Cortex of kidney (tissue), 1 donor: Measurements from ENCODE around the gene LRP1B.
"Not testable (repeated sequence)": the region's sequence is repeated elsewhere in the genome, so short reads cannot be mapped to it uniquely, and the experiment has no call there.

Experiments used
- DNase-seq: peaks from one replicate; lab custom pipeline; 2025; lab: John Stamatoyannopoulos, UW

LRP1B gene

GRCh38 chr2:141020346-141020745 lies 1110.5 kb downstream of the LRP1B start:
- DNase-seq, result no peak

- no peak for DNase-seq
Observed at GRCh38 chr2:141015341-141016047, 1115.3 kb downstream of the LRP1B start.

GRCh38 chr2:141003967-141004657 lies 1126.7 kb downstream of the LRP1B start:
- DNase-seq, result no peak

GRCh38 chr2:141001750-141002149 lies 1129.1 kb downstream of the LRP1B start:
- no peak for DNase-seq

- DNase-seq, result no peak
Observed at GRCh38 chr2:140998577-140998976, 1132.2 kb downstream of the LRP1B start.

GRCh38 chr2:140998017-140998416 lies 1132.8 kb downstream of the LRP1B start:
- DNase-seq, result no peak

- no peak for DNase-seq
Observed at GRCh38 chr2:140994856-140995255, 1136.0 kb downstream of the LRP1B start.

- no peak for DNase-seq
Observed at GRCh38 chr2:140990416-140990815, 1140.4 kb downstream of the LRP1B start.

- DNase-seq, result no peak
Observed at GRCh38 chr2:140988597-140988996, 1142.2 kb downstream of the LRP1B start.

GRCh38 chr2:140986456-140986855 lies 1144.4 kb downstream of the LRP1B start:
- DNase-seq, result no peak

- no peak for DNase-seq
Observed at GRCh38 chr2:140975237-140975636, 1155.6 kb downstream of the LRP1B start.

- no peak for DNase-seq
Observed at GRCh38 chr2:140972724-140973123, 1158.1 kb downstream of the LRP1B start.

- not testable (repeated sequence) for DNase-seq
Observed at GRCh38 chr2:140964324-140964723, 1166.5 kb downstream of the LRP1B start.

- no peak for DNase-seq
Observed at GRCh38 chr2:140949932-140950331, 1180.9 kb downstream of the LRP1B start.

GRCh38 chr2:140947236-140947635 lies 1183.6 kb downstream of the LRP1B start:
- no peak for DNase-seq

- DNase-seq, result no peak
Observed at GRCh38 chr2:140943867-140944266, 1186.9 kb downstream of the LRP1B start.

- DNase-seq, result no peak
Observed at GRCh38 chr2:140942284-140942683, 1188.5 kb downstream of the LRP1B start.

- no peak for DNase-seq
Observed at GRCh38 chr2:140929849-140930248, 1201.0 kb downstream of the LRP1B start.

GRCh38 chr2:140918426-140918825 lies 1212.4 kb downstream of the LRP1B start:
- DNase-seq, result no peak

GRCh38 chr2:140916410-140916809 lies 1214.4 kb downstream of the LRP1B start:
- no peak for DNase-seq

- DNase-seq, result no peak
Observed at GRCh38 chr2:140910683-140911082, 1220.1 kb downstream of the LRP1B start.

- DNase-seq, result no peak
Observed at GRCh38 chr2:140905083-140905781, 1225.6 kb downstream of the LRP1B start.

GRCh38 chr2:140895378-140895777 lies 1235.4 kb downstream of the LRP1B start:
- DNase-seq, result no peak
